ENCODE measurements around the gene MRPL36.

GRCh38 chr5:1809416-1810035 lies 9.9 kb upstream of the MRPL36 start:
- TF ChIP-seq CTCF (IDR thresholded peaks at IDR 0.05): no peak
- TF ChIP-seq POLR2AphosphoS5 (IDR thresholded peaks at IDR 0.05): no peak
